ENCODE measurements around the gene CDH11. TPM values are rescaled to one million over a fixed set of nuclear protein-coding genes. Genes with fewer than 3 reads are reported as not detected.

Gene CDH11
- polyA plus RNA-seq, 1 donor from 2014 or later: 22.9 TPM

DNA sequence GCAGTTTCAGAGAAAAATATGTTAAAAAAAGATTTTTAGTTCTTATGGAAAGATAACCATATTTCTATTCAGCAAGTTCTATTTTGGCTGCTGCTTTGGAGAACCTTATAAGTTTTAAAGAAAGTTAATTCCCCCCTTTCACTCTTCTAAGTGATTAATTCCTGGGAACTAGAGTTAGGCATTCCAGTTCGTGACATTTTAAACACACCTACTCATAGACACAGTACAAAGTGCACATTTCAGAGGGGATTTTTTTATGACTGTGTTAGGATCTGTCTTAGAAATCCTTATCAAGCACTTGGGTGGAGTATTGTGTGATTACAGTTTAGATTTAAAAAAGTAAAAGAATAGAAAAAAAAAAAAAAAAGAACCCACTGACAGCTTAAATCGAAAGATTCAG lies 3.5 kb upstream of the CDH11 start:
- TF ChIP-seq RAD21 (conservative IDR thresholded peaks at IDR 0.05) (no peak), EP300 (conservative IDR thresholded peaks at IDR 0.05; ENCODE audit: poor library complexity, severe bottlenecking) (no peak), EZH2 (IDR thresholded peaks at IDR 0.05; ENCODE audit: borderline replicate concordance, insufficient read depth, low read length, poor library complexity, severe bottlenecking) (no peak), TAF1 (IDR thresholded peaks at IDR 0.05; ENCODE audit: low read depth) (no peak), SMC3 (conservative IDR thresholded peaks at IDR 0.05; ENCODE audit: poor library complexity) (no peak), MXI1 (conservative IDR thresholded peaks at IDR 0.05; ENCODE audit: poor library complexity, severe bottlenecking) (no peak), POLR2AphosphoS5 (IDR thresholded peaks at IDR 0.05) (no peak)
- TF ChIP-seq, protein P1, sequence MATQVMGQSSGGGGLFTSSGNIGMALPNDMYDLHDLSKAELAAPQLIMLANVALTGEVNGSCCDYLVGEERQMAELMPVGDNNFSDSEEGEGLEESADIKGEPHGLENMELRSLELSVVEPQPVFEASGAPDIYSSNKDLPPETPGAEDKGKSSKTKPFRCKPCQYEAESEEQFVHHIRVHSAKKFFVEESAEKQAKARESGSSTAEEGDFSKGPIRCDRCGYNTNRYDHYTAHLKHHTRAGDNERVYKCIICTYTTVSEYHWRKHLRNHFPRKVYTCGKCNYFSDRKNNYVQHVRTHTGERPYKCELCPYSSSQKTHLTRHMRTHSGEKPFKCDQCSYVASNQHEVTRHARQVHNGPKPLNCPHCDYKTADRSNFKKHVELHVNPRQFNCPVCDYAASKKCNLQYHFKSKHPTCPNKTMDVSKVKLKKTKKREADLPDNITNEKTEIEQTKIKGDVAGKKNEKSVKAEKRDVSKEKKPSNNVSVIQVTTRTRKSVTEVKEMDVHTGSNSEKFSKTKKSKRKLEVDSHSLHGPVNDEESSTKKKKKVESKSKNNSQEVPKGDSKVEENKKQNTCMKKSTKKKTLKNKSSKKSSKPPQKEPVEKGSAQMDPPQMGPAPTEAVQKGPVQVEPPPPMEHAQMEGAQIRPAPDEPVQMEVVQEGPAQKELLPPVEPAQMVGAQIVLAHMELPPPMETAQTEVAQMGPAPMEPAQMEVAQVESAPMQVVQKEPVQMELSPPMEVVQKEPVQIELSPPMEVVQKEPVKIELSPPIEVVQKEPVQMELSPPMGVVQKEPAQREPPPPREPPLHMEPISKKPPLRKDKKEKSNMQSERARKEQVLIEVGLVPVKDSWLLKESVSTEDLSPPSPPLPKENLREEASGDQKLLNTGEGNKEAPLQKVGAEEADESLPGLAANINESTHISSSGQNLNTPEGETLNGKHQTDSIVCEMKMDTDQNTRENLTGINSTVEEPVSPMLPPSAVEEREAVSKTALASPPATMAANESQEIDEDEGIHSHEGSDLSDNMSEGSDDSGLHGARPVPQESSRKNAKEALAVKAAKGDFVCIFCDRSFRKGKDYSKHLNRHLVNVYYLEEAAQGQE (IDR thresholded peaks at IDR 0.05; ENCODE audit: borderline replicate concordance): no peak
- TF ChIP-seq, protein P2, sequence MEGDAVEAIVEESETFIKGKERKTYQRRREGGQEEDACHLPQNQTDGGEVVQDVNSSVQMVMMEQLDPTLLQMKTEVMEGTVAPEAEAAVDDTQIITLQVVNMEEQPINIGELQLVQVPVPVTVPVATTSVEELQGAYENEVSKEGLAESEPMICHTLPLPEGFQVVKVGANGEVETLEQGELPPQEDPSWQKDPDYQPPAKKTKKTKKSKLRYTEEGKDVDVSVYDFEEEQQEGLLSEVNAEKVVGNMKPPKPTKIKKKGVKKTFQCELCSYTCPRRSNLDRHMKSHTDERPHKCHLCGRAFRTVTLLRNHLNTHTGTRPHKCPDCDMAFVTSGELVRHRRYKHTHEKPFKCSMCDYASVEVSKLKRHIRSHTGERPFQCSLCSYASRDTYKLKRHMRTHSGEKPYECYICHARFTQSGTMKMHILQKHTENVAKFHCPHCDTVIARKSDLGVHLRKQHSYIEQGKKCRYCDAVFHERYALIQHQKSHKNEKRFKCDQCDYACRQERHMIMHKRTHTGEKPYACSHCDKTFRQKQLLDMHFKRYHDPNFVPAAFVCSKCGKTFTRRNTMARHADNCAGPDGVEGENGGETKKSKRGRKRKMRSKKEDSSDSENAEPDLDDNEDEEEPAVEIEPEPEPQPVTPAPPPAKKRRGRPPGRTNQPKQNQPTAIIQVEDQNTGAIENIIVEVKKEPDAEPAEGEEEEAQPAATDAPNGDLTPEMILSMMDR (IDR thresholded peaks at IDR 0.05; ENCODE audit: poor library complexity, severe bottlenecking): no peak
- H3K79me2 ChIP-seq (replicated peaks; ENCODE audit: insufficient read depth, low read length): no peaks in the 10 kb centered on the region
- H3K27me3 ChIP-seq (ENCODE audit: insufficient read depth, low read depth, low read length): peaks cover 30% of the 10 kb centered on the region
- no peaks in the 10 kb centered on the region for H3K9me2 ChIP-seq (ENCODE audit: insufficient read depth, low read length)
- H3K9ac ChIP-seq (ENCODE audit: low read length): no peak overlapping the region
- no peaks in the 10 kb centered on the region for H4K20me1 ChIP-seq (ENCODE audit: insufficient read depth)
- H3K4me2 ChIP-seq (ENCODE audit: low read length): no peak overlapping the region
- H3K9me3 ChIP-seq (ENCODE audit: low read length): no peaks in the 10 kb centered on the region
- no peak overlapping the region for H2AFZ ChIP-seq (ENCODE audit: low read depth, low read length)
- H3K27ac ChIP-seq (ENCODE audit: low read length): no peak overlapping the region
- H3K36me3 ChIP-seq (ENCODE audit: insufficient read depth, low read length): no peaks in the 10 kb centered on the region
- H3F3A ChIP-seq (ENCODE audit: insufficient read depth, low read length, poor library complexity, severe bottlenecking): no peaks in the 10 kb centered on the region
- H3K4me3 ChIP-seq (ENCODE audit: low read length): no peak overlapping the region

DNA sequence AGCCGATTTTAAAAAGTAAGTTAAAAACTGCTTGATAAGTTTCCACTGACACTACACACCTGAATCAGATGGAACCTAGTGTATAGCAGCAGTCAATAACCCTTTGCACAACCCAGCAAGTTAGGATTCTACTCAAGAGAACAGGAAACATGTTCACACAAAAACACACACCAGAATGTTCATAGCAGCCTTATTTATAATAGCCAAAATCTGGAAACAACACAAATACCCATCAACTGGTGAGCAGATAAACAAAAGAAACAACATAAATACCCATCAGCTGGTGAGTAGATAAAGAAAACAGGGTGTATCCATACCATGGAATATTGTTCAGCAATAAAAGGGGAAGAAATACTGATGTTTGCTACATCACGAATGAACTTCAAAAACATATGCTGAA lies 2.7 kb upstream of the CDH11 start:
- Histone ChIP-seq H3K9me2 (ENCODE audit: insufficient read depth, low read length) (no peaks in the 10 kb centered on the region), H3K27ac (ENCODE audit: low read length) (no peak overlapping the region), H3K79me2 (replicated peaks; ENCODE audit: insufficient read depth, low read length) (peaks cover 6% of the 10 kb centered on the region), H3F3A (ENCODE audit: insufficient read depth, low read length, poor library complexity, severe bottlenecking) (no peaks in the 10 kb centered on the region), H3K9me3 (ENCODE audit: low read length) (no peaks in the 10 kb centered on the region), H2AFZ (ENCODE audit: low read depth, low read length) (no peak overlapping the region), H3K9ac (ENCODE audit: low read length) (no peak overlapping the region), H3K4me3 (ENCODE audit: low read length) (no peak overlapping the region), H4K20me1 (ENCODE audit: insufficient read depth) (no peaks in the 10 kb centered on the region), H3K4me2 (ENCODE audit: low read length) (no peak overlapping the region), H3K27me3 (ENCODE audit: insufficient read depth, low read depth, low read length) (peaks cover 30% of the 10 kb centered on the region), H3K36me3 (ENCODE audit: insufficient read depth, low read length) (no peaks in the 10 kb centered on the region)
- TF ChIP-seq TAF1 (IDR thresholded peaks at IDR 0.05; ENCODE audit: low read depth): no peak
- no peak for TF ChIP-seq EZH2 (IDR thresholded peaks at IDR 0.05; ENCODE audit: borderline replicate concordance, insufficient read depth, low read length, poor library complexity, severe bottlenecking)
- TF ChIP-seq, protein P2 (IDR thresholded peaks at IDR 0.05; ENCODE audit: poor library complexity, severe bottlenecking): no peak
- no peak for TF ChIP-seq EP300 (conservative IDR thresholded peaks at IDR 0.05; ENCODE audit: poor library complexity, severe bottlenecking)
- no peak for TF ChIP-seq RAD21 (conservative IDR thresholded peaks at IDR 0.05)
- TF ChIP-seq, protein P1 (IDR thresholded peaks at IDR 0.05; ENCODE audit: borderline replicate concordance): no peak
- TF ChIP-seq SMC3 (conservative IDR thresholded peaks at IDR 0.05; ENCODE audit: poor library complexity): no peak
- no peak for TF ChIP-seq POLR2AphosphoS5 (IDR thresholded peaks at IDR 0.05)
- no peak for TF ChIP-seq MXI1 (conservative IDR thresholded peaks at IDR 0.05; ENCODE audit: poor library complexity, severe bottlenecking)
